SHP77 (cell line): Measurements from ENCODE around the gene QKI.

ENCODE experiments used
- DNase-seq, 2 experiments: peaks; one replicate each; lab custom pipeline; 2025; lab: John Stamatoyannopoulos, UW

QKI gene

DNA sequence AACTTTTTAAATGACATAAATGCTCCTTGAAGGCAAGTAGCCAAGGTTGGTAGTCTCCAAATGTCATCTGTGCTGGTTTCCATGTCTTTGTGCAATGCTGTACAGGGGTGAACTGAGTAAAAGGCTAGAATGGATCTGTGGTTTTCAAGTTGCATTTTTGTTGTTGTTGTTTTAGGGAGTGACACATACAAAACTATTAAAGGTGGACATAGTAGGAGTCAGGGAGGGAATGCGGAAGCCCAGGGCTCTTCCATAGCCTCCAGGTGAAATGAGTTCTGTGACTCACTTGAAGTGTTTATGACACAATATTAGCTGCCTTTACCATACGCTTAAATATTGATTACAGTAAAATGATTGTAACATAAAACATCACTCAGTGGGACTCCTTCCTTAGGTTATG lies 22.5 kb upstream of the QKI start:
- no peak for DNase-seq

DNA sequence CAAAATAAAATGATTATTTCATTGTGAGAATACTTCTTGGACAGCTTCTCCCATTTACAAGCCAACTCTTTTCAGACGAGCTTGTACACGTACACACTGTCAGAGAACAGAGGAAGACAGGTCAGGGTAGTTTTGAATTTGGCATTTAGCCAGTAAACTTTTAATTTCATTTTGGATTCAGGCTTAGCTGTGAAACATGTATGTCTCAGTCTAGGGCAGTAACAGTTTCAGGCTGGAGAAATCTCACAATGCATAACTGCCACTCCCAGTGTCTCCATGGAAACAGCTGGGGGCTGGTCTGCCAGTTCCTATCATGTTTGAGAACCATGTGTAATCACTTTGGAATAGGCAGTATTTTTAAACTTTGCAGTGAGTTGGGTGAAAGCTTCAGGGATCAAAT lies 22.0 kb upstream of the QKI start:
- DNase-seq = no peak

DNA sequence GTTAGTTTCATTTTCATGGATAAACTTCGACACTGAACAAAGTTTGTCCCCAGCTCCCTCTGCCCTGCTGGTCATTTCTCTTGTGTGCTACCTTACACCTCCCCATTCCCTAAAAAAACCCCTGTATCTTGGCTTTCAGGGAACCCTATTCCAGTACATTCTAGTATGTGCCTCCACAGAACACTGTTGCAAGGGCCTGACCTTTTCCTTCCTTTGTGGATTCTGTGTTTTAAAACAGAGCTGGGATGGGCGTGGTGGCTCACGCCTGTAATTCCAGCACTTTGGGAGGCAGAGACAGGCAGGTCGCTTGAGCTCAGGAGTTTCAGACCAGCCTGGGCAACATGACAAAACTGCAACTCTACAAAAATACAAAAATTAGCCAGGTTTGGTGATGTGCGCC lies 20.6 kb upstream of the QKI start:
- DNase-seq = no peak

- no peak for DNase-seq
Measured at GRCh38 chr6:163394659-163395058, 19.9 kb upstream of the QKI start.

DNA sequence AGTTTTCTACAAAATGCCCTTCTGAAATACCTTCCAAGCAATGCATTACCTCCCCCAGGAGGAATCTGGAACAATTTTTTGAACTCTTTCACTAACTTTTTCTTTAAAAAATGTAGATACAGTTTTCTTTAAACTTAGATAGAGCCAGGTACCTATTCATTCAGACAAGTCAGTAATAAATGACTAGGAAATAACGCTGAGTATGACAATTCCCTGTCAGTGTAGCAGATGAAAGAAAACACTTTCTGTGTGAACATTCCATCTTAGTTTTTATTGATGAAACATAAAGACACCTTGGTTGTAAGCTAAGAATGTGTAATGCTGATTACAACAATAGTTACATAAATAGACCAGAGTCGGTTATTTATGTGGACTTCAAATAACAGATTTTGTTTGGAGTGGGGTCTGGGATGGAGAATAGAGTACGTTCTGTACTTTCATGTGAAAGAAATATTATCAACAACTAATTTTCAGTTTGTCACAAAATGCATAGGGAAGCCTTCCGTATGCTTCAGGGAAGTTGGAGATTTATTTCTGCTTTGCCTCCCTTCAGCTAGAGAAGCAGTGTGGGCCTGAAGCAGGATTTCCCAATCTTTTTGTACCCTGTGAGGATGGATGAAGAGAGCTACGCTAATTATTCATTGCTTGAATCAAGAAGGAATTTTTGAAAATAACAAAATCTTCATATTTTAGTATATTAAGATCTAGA lies 19.2 kb upstream of the QKI start:
- no peak for DNase-seq

GRCh38 chr6:163395831-163396185 lies 18.7 kb upstream of the QKI start:
- no peak for DNase-seq

DNA sequence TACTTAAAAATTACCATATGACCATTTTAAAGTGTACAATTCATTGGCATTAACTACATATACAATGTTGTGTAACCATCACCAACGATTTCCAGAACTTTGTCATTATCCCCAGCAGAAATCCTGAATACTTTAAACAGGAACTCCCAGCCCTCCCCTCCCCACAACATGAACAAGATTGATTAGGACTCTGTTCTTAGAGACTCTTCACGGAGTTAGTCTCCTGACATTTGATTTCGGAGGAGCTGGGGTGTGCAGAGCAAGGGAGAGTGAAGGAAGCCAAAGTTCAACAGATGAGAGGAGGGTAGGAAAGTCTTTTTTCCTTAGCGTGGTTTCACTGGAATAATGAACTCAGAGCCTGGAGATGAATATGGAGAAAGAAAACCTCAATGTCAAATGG lies 17.2 kb upstream of the QKI start:
- DNase-seq = no peak

DNA sequence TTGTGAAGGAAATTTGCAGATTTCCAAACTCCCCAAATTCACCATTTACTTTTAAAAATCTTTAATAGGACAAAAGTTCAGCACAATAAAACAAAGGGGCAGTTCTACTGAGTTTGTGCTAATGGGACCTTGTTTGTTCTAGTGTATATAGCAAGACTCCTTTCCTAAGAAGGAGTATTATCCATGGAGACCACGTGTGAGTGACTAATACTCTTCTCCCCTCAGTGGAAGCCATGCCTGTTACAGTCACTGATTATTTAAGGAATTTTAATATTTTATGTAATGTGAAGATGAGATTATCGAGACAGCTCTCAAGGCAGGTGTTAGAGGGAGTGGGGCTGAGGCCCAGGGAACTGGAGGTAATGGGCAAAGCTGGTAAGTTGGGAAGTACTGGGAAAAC lies 16.4 kb upstream of the QKI start:
- no peak for DNase-seq

DNA sequence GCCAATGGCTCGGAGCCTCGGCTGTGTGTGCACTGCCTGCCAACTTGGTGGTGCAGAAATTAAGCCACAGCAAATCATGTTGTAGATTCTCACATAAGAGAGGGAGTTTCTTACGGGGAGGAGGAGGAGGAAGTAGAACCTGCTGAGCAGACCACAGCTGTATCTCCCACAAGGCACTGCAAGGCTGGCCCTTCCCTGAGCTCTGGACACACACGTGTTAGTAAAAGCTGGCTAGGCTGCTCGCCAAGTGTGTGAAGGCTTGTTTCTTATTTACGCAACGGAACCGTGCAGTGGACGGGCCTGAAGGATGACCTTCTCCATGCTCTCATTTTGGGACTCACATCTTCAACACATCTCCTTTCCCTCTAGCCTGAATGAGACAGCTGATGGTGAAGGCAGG lies 15.7 kb upstream of the QKI start:
- DNase-seq = no peak

GRCh38 chr6:163400509-163400908 lies 14.0 kb upstream of the QKI start:
- DNase-seq = no peak

GRCh38 chr6:163401039-163401885 lies 13.3 kb upstream of the QKI start:
- no peak for DNase-seq

- no peak for DNase-seq
Measured at GRCh38 chr6:163402616-163403015, 11.9 kb upstream of the QKI start.

GRCh38 chr6:163404825-163405265 lies 9.7 kb upstream of the QKI start:
- no peak for DNase-seq

GRCh38 chr6:163405412-163406309 lies 8.9 kb upstream of the QKI start:
- DNase-seq = no peak

- no peak for DNase-seq
Measured at GRCh38 chr6:163406366-163406765, 8.2 kb upstream of the QKI start.

GRCh38 chr6:163406830-163407229 lies 7.7 kb upstream of the QKI start:
- DNase-seq = no peak

DNA sequence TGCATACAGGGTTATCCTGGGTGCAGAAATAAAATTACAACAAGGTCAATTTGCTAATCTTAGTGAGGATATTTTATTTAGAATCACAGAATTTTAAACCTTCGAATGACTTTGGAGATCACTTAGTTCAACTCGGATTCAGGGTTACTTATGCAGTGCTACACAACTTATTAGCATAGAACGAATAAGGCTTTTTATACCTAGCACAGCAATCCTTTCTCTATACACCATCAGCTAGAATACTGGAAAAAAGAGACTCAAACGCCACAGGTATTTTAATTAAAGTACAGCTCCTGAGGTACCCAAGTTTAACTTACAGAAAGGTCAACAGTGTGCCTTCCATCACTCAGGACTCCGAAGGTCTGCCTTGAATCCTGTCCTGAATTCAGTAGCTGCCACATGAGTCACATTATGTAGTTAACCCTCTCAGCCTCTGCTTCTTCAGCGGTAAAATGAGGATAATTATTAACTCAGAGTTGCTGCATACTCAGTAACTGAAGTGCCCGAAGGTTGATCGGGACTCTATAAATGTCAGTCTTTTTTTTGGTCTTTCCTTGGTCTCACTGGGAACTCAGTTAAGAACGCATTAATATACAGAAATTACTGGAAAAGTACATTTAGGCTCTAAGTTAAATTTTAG lies 6.0 kb upstream of the QKI start:
- DNase-seq = no peak

DNA sequence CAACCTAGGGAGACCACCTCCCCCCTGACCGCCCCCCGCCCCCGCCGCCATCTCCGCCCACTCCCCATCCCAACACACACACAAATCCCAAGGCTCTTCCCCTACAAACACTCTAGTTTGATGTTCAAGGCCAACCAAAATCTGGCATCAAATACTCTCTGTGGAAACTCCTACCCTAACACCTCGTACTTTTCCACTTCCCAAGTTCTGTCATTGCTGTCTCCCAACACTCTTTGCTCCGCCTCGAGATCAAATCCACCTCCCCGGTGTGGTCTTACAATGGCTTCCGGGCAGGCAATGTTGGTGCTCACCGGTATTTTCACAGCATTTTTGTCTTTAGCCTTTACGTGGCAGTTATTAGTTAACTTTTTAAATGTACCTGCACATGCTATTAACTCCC lies 4.8 kb upstream of the QKI start:
- DNase-seq = no peak

- DNase-seq = no peak
Measured at GRCh38 chr6:163412341-163412740, 2.2 kb upstream of the QKI start.

- DNase-seq = no peak
Measured at GRCh38 chr6:163412801-163413344, 1.6 kb upstream of the QKI start.

DNA sequence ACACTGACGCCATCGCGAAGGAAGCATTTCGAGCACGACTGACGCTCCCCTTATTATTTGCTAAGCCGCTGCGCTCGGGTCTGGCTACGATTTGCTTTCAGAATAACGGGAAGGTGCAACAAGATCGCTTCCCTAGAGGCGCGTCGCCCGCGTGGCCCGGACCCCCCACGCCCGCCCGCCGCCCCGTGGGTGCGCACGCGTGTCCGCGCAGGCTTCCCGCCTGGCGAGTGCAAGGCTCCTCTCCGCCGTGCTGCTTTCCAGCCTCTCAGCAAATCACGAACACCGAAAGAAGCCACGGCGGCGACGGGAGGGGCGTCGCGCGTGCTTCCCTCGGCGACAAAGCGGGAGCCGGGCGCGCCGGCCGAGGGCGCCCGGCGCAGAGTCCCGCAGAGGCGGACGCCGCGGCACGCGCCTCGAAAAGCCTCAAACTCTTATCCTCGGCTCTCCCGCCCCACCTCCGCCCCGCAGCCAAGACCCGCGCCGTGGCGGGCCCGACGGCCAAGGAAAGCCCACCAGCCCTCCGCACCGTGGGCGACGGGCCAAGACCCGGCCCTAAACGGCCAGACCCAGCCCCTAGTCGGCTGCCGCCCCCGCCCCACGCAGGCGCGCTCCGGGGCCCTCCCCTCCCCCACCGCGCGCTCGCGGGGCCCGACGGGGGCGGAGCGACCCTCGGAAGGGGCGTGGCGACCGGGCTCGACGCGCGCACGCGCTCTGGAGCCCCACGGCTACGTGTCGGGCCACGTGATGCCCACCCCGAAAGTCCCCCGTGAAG lies 987 bp upstream of the QKI start:
- DNase-seq = peak; percentile 19 to 68
